Osteoblast (primary cell): Measurements from ENCODE around the gene NT5DC2. TPM values are rescaled to one million over a fixed set of nuclear protein-coding genes. Genes with fewer than 3 reads are reported as not detected.

Experiments
- DNase-seq: peaks from one replicate; pipeline ENCODE4 v3.0.0; 2011; ENCODE audit warnings: low spot score, mixed read lengths; ENCODE audit not compliant: insufficient read length; ENCODE audit errors: missing footprints
- H2AFZ ChIP-seq: 2 replicates; pipeline ENCODE4 v1.6.0; 2011; ENCODE audit warnings: mild to moderate bottlenecking, low read length
- H3K27ac ChIP-seq: 2 replicates; pipeline ENCODE4 v1.5.1; 2011; ENCODE audit warnings: mild to moderate bottlenecking, low read depth, low read length, moderate library complexity
- H3K27me3 ChIP-seq: 2 replicates; pipeline ENCODE4 v1.6.0; 2012; ENCODE audit warnings: mild to moderate bottlenecking, control low read depth, inconsistent platforms, low read length, moderate library complexity; ENCODE audit not compliant: insufficient read depth
- H3K36me3 ChIP-seq: 2 replicates; pipeline ENCODE4 v1.5.1; 2011; ENCODE audit warnings: mild to moderate bottlenecking, low read length, control low read depth, moderate library complexity; ENCODE audit not compliant: insufficient read depth
- H3K4me1 ChIP-seq: 2 replicates; pipeline ENCODE4 v1.5.1; 2011; ENCODE audit warnings: mild to moderate bottlenecking, low read length, control low read depth, moderate library complexity; ENCODE audit not compliant: insufficient read depth
- H3K4me2 ChIP-seq: 2 replicates; pipeline ENCODE4 v1.6.0; 2011; ENCODE audit warnings: mild to moderate bottlenecking, low read length; ENCODE audit not compliant: insufficient read depth
- H3K4me3 ChIP-seq: fragments of 200-600 bp; sonication (generic); 3 replicates; pipeline ENCODE4 v1.5.1; 2012; ENCODE audit warnings: mild to moderate bottlenecking, low read length, inconsistent platforms; ENCODE audit not compliant: insufficient read depth
- H3K79me2 ChIP-seq: 2 replicates; pipeline ENCODE4 v1.6.0; 2012; ENCODE audit warnings: mild to moderate bottlenecking, low read length, control low read depth, inconsistent platforms; ENCODE audit not compliant: insufficient read depth
- H3K9me3 ChIP-seq: 2 replicates; pipeline ENCODE4 v1.5.1; 2011; ENCODE audit warnings: low read depth, low read length, control low read depth
- H4K20me1 ChIP-seq: 2 replicates; pipeline ENCODE4 v1.6.0; 2012; ENCODE audit warnings: mild to moderate bottlenecking, low read length, control low read depth; ENCODE audit not compliant: insufficient read depth
- CTCF ChIP-seq: IDR thresholded peaks from 2 replicates; pipeline ENCODE4 v1.5.1; 2011; ENCODE audit warnings: mild to moderate bottlenecking, low read depth, low read length, moderate library complexity; ENCODE audit errors: extremely low read depth
- total RNA-seq: library from RNA; depleted of rRNA; stranded (reverse); fragments of >200 nt; gene quantifications from 2 replicates; pipeline ENCODE4 v1.2.3, GENCODE V29; 2012

NT5DC2 gene
- total RNA-seq, 1 donor = 52.5 TPM

- Histone ChIP-seq H3K27ac (no peak overlapping the region), H2AFZ (no peak overlapping the region), H3K36me3 (peaks cover 53% of the 10 kb centered on the region), H3K4me3 (no peak overlapping the region), H3K4me2 (no peak overlapping the region), H3K79me2 (no peaks in the 10 kb centered on the region), H4K20me1 (peaks cover 12% of the 10 kb centered on the region), H3K4me1 (peaks cover 5% of the 10 kb centered on the region), H3K9me3 (no peaks in the 10 kb centered on the region), H3K27me3 (no peaks in the 10 kb centered on the region)
- peak; percentile 90 for DNase-seq
- TF ChIP-seq CTCF = no peak
Observed at GRCh38 chr3:52490939-52491526, 42.6 kb downstream of the NT5DC2 start.

GRCh38 chr3:52490035-52490938 is 43.4 kb downstream of the NT5DC2 start:
- H3K9me3 ChIP-seq = no peaks in the 10 kb centered on the region
- no peak overlapping the region for H2AFZ ChIP-seq
- H3K4me3 ChIP-seq = no peak overlapping the region
- no peaks in the 10 kb centered on the region for H3K79me2 ChIP-seq
- H3K36me3 ChIP-seq = peaks cover 56% of the 10 kb centered on the region
- TF ChIP-seq CTCF = no peak
- H3K4me1 ChIP-seq = no peaks in the 10 kb centered on the region
- no peak overlapping the region for H3K27ac ChIP-seq
- no peaks in the 10 kb centered on the region for H3K27me3 ChIP-seq
- H4K20me1 ChIP-seq = peaks cover 12% of the 10 kb centered on the region
- H3K4me2 ChIP-seq = no peak overlapping the region
- no peak for DNase-seq

DNA sequence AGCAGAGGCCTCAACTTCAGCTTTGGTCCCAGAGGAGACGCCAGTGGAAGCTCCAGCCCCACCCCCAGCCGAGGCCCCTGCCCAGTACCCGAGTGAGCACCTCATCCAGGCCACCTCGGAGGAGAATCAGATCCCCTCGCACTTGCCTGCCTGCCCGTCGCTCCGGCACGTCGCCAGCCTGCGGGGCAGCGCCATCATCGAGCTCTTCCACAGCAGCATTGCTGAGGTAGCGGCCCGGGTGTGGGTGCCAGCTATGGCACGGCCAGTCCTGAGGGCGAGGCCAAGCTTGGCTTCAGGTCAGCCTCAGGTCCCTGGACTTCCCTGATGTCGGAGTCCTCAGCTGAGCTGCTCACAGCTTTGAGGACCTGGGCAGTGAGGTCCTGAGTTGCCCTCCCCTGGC is 44.2 kb downstream of the NT5DC2 start:
- Histone ChIP-seq H3K27me3 (no peaks in the 10 kb centered on the region), H3K27ac (no peak overlapping the region), H3K36me3 (peaks cover 59% of the 10 kb centered on the region), H3K79me2 (no peaks in the 10 kb centered on the region), H3K4me1 (no peaks in the 10 kb centered on the region), H3K4me3 (no peak overlapping the region), H3K9me3 (no peaks in the 10 kb centered on the region), H2AFZ (no peak overlapping the region), H4K20me1 (peaks cover 14% of the 10 kb centered on the region), H3K4me2 (no peak overlapping the region)
- TF ChIP-seq CTCF = no peak
- no peak for DNase-seq

GRCh38 chr3:52488746-52489145 is 44.9 kb downstream of the NT5DC2 start:
- no peaks in the 10 kb centered on the region for H3K9me3 ChIP-seq
- no peaks in the 10 kb centered on the region for H3K27me3 ChIP-seq
- H3K79me2 ChIP-seq = no peaks in the 10 kb centered on the region
- no peak overlapping the region for H3K4me2 ChIP-seq
- peaks cover 14% of the 10 kb centered on the region for H4K20me1 ChIP-seq
- no peak for TF ChIP-seq CTCF
- no peak overlapping the region for H3K27ac ChIP-seq
- H3K4me3 ChIP-seq = no peak overlapping the region
- H2AFZ ChIP-seq = no peak overlapping the region
- H3K4me1 ChIP-seq = no peaks in the 10 kb centered on the region
- no peak for DNase-seq
- H3K36me3 ChIP-seq = peaks cover 62% of the 10 kb centered on the region
